SK-N-SH (cell line): ENCODE data around the gene ZNF469. TPM values are rescaled to one million over a fixed set of nuclear protein-coding genes. Genes with fewer than 3 reads are reported as not detected.

Source experiments
- CTCF ChIA-PET: fragments of 300-600, 350-600 bp; formaldehyde crosslinking; extraction: SDS; loops from one replicate; lab custom pipeline; 2021; lab: Yijun Ruan, JAX
- POLR2A ChIA-PET: fragments of 350-600 bp; sonication (Branson Sonifier 250); formaldehyde crosslinking; extraction: SDS; loops from one replicate; lab custom pipeline; 2020; ENCODE audit warnings: antibody characterized with exemption, inconsistent platforms; lab: Yijun Ruan, JAX
- DNase-seq: peaks from one replicate; pipeline ENCODE4 v3.0.0; 2012
- H2AFZ ChIP-seq: fragments of 200-600 bp; sonication (generic); 2 replicates; pipeline ENCODE4 v1.8.1; 2016; ENCODE audit warnings: antibody characterized with exemption, mild to moderate bottlenecking, low read depth
- H3F3A ChIP-seq: fragments of 200-600 bp; sonication (generic); replicated peaks from 2 replicates; pipeline ENCODE3; 2016; ENCODE audit warnings: antibody characterized with exemption, mild to moderate bottlenecking; ENCODE audit not compliant: insufficient read depth
- H3K27ac ChIP-seq, 2 experiments: fragments of 200-500 bp in 1 of 2; fragments of 200-600 bp in 1 of 2; sonication (Bioruptor generic) in 1 of 2; sonication (generic), shearing (Covaris generic) in 1 of 2; 2 replicates each; pipeline versions ENCODE4 v1.5.1 to v1.6.1; 2014 to 2016; ENCODE audit warnings: low read depth in 2 of 2, inconsistent platforms in 1 of 2, low read length in 1 of 2, mild to moderate bottlenecking in 1 of 2, mixed read lengths in 1 of 2
- H3K27me3 ChIP-seq: fragments of 200-600 bp; sonication (generic), shearing (Covaris generic); 2 replicates; pipeline ENCODE4 v1.6.1; 2016; ENCODE audit warnings: mixed run types; ENCODE audit not compliant: insufficient read depth
- H3K36me3 ChIP-seq, 2 experiments: fragments of 200-500 bp in 1 of 2; fragments of 200-600 bp in 1 of 2; sonication (Bioruptor generic) in 1 of 2; sonication (generic) in 1 of 2; replicated peaks in 1 of 2; 2 replicates each; pipeline versions ENCODE3 to v1.5.1; 2014 to 2016; ENCODE audit warnings: low read length in 1 of 2, mild to moderate bottlenecking in 1 of 2; ENCODE audit not compliant: insufficient read depth in 2 of 2, control insufficient read depth in 1 of 2
- H3K4me1 ChIP-seq, 2 experiments: fragments of 200-500 bp in 1 of 2; fragments of 200-600 bp in 1 of 2; sonication (Bioruptor generic) in 1 of 2; sonication (generic), shearing (Covaris generic) in 1 of 2; 2 replicates each; pipeline versions ENCODE4 v1.5.1 to v1.6.1; 2014 to 2016; ENCODE audit warnings: low read depth in 1 of 2, low read length in 1 of 2, mixed run types in 1 of 2; ENCODE audit not compliant: insufficient read depth in 2 of 2, control insufficient read depth in 1 of 2
- H3K4me2 ChIP-seq: fragments of 200-600 bp; sonication (generic), shearing (Covaris generic); 2 replicates; pipeline ENCODE4 v1.6.1; 2017; ENCODE audit warnings: mixed run types
- H3K4me3 ChIP-seq, 2 experiments: fragments of 200-500 bp in 1 of 2; fragments of 200-600 bp in 1 of 2; sonication (Bioruptor generic) in 1 of 2; sonication (generic), shearing (Covaris generic) in 1 of 2; 2 replicates each; pipeline versions ENCODE4 v1.5.1 to v1.8.1; 2014 to 2016; ENCODE audit warnings: low read depth in 2 of 2, inconsistent platforms in 1 of 2, low read length in 1 of 2, mild to moderate bottlenecking in 1 of 2, mixed read lengths in 1 of 2, moderate library complexity in 1 of 2
- H3K79me2 ChIP-seq: fragments of 200-600 bp; sonication (generic); 2 replicates; pipeline ENCODE4 v1.8.1; 2017; ENCODE audit warnings: mild to moderate bottlenecking; ENCODE audit not compliant: insufficient read depth
- H3K9ac ChIP-seq: fragments of 200-600 bp; sonication (generic); 2 replicates; pipeline ENCODE4 v1.6.1; 2017; ENCODE audit warnings: mixed run types
- H3K9me2 ChIP-seq: fragments of 200-600 bp; sonication (generic); 2 replicates; pipeline ENCODE4 v1.6.1; 2017; ENCODE audit warnings: mixed run types
- H3K9me3 ChIP-seq: fragments of 200-600 bp; sonication (generic); 2 replicates; pipeline ENCODE4 v1.6.1; 2017; ENCODE audit warnings: mixed run types, mild to moderate bottlenecking, moderate library complexity
- H4K20me1 ChIP-seq: fragments of 200-600 bp; sonication (generic); 2 replicates; pipeline ENCODE4 v1.6.1; 2017; ENCODE audit warnings: mild to moderate bottlenecking, mixed run types; ENCODE audit not compliant: insufficient read depth
- CHD2 ChIP-seq: fragments of 150-350 bp; IDR thresholded peaks from 2 replicates; pipeline ENCODE4 v1.6.1; 2018; ENCODE audit warnings: low read length; ENCODE audit not compliant: partially characterized antibody
- ELF1 ChIP-seq: IDR thresholded peaks from 2 replicates; pipeline ENCODE4 v1.4.0; 2012
- FOXJ3 ChIP-seq: sonication (generic); formaldehyde crosslinking; IDR thresholded peaks from 2 replicates; pipeline ENCODE4 v1.5.1; 2020; ENCODE audit warnings: mild to moderate bottlenecking, missing genetic modification reagents
- FOXM1 ChIP-seq: IDR thresholded peaks from 2 replicates; pipeline ENCODE4 v1.4.0; 2012; ENCODE audit warnings: low read depth, mild to moderate bottlenecking
- GABPA ChIP-seq: IDR thresholded peaks from 2 replicates; pipeline ENCODE4 v1.4.0; 2012; ENCODE audit warnings: low read depth, mild to moderate bottlenecking
- JUND ChIP-seq: IDR thresholded peaks from 2 replicates; pipeline ENCODE4 v1.4.0; 2012
- MXI1 ChIP-seq: IDR thresholded peaks from 2 replicates; pipeline ENCODE4 v1.6.1; 2012; ENCODE audit warnings: mild to moderate bottlenecking, low read depth, low read length, improper control_type of control experiment
- NFIC ChIP-seq: IDR thresholded peaks from 2 replicates; pipeline ENCODE4 v1.4.0; 2012; ENCODE audit warnings: borderline replicate concordance
- RAD21 ChIP-seq: IDR thresholded peaks from 2 replicates; pipeline ENCODE4 v1.6.1; 2012; ENCODE audit warnings: mild to moderate bottlenecking, low read length
- RCOR1 ChIP-seq: fragments of 150-350 bp; IDR thresholded peaks from 2 replicates; pipeline ENCODE4 v1.6.1; 2017; ENCODE audit warnings: antibody characterized with exemption, low read length
- RXRA ChIP-seq: IDR thresholded peaks from 2 replicates; pipeline ENCODE4 v1.4.0; 2012; ENCODE audit warnings: low read depth, mild to moderate bottlenecking, borderline replicate concordance
- SIN3A ChIP-seq: IDR thresholded peaks from 2 replicates; pipeline ENCODE4 v1.6.1; 2012; ENCODE audit warnings: low read depth, mild to moderate bottlenecking, low read length, moderate library complexity, borderline replicate concordance
- SMC3 ChIP-seq: IDR thresholded peaks from 2 replicates; pipeline ENCODE4 v1.6.1; 2012; ENCODE audit warnings: low read depth, low read length, improper control_type of control experiment
- TAF1 ChIP-seq: IDR thresholded peaks from 2 replicates; pipeline ENCODE4 v1.6.1; 2012; ENCODE audit warnings: low read depth, mild to moderate bottlenecking, low read length, moderate library complexity, borderline replicate concordance
- TCF12 ChIP-seq: IDR thresholded peaks from 2 replicates; pipeline ENCODE4 v1.4.0; 2012
- TEAD4 ChIP-seq: IDR thresholded peaks from 2 replicates; pipeline ENCODE4 v1.4.0; 2012; ENCODE audit warnings: mild to moderate bottlenecking, borderline replicate concordance; ENCODE audit not compliant: insufficient read depth
- WGBS: methylation state at CpG from one replicate; pipeline ENCODE4 v1.1.6; 2017; ENCODE audit warnings: low lambda C conversion rate; 5-methylcytosine and 5-hydroxymethylcytosine counted together
- polyA plus RNA-seq, 3 experiments: library from polyadenylated mRNA; depleted of rRNA; stranded (reverse); fragments of >200 nt; gene quantifications; 2 replicates each; pipeline ENCODE4 v1.2.3, GENCODE V29; 2012
- TF ChIP-seq, protein P1 (sequence below): IDR thresholded peaks from 2 replicates; pipeline ENCODE4 v1.4.0; 2012; ENCODE audit warnings: low read depth, borderline replicate concordance
- TF ChIP-seq, protein P2 (sequence below): fragments of 150-350 bp; IDR thresholded peaks from 2 replicates; pipeline ENCODE4 v1.6.1; 2017; ENCODE audit warnings: antibody characterized with exemption, low read length, low read depth, borderline replicate concordance
- TF ChIP-seq, protein P3 (sequence below): IDR thresholded peaks from 2 replicates; pipeline ENCODE4; 2012

The ZNF469 gene
- polyA plus RNA-seq, 1 of the 3 experiments (the other 2 are of a cell fraction), result 0.56 TPM

DNA sequence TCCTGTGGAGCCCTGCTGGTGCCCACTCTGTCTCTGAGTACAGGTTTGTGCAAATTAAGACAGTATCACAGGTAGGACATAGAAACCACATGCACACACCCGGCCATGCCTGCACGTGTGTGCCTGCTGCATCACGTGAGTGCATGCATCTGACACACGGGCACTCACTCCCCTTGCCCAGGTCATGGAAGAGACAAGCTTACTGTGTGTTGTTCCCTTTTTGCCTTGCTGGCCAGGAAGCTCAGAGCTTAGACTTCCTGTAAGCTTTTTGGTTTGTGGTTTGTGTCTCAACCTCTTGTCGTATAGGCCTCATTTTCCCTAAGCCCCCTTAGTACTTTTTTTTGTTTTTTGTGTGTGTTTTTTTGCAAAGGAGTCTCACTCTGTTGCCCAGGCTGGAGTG is 25.0 kb downstream of the ZNF469 start:
- 96% methylated on average over 5 of the region's 5 CpGs for WGBS
- Histone ChIP-seq H3K9ac (no peak overlapping the region), H3K79me2 (no peaks in the 10 kb centered on the region), H3K4me1 (peaks cover 0 to 44% of the 10 kb centered on the region in 2 experiments; a peak in 1 of 4 replicates), H3K4me2 (no peak overlapping the region), H3K36me3 (no peaks in the 10 kb centered on the region), H3F3A (no peaks in the 10 kb centered on the region), H2AFZ (no peak overlapping the region), H3K27me3 (no peaks in the 10 kb centered on the region), H3K27ac (no peak overlapping the region), H4K20me1 (0 out of 2 replicates have a peak, but pooled peaks cover 22% of the 10 kb centered on the region), H3K9me2 (no peaks in the 10 kb centered on the region), H3K9me3 (no peaks in the 10 kb centered on the region), H3K4me3 (no peak overlapping the region)
- CTCF ChIA-PET, result no interaction called here
- no peak for DNase-seq
- POLR2A ChIA-PET, result no interaction called here
- TF ChIP-seq RXRA (no peak), CHD2 (no peak), TCF12 (no peak), NFIC (no peak), MXI1 (no peak), GABPA (no peak), JUND (no peak)
- TF ChIP-seq, protein P1, sequence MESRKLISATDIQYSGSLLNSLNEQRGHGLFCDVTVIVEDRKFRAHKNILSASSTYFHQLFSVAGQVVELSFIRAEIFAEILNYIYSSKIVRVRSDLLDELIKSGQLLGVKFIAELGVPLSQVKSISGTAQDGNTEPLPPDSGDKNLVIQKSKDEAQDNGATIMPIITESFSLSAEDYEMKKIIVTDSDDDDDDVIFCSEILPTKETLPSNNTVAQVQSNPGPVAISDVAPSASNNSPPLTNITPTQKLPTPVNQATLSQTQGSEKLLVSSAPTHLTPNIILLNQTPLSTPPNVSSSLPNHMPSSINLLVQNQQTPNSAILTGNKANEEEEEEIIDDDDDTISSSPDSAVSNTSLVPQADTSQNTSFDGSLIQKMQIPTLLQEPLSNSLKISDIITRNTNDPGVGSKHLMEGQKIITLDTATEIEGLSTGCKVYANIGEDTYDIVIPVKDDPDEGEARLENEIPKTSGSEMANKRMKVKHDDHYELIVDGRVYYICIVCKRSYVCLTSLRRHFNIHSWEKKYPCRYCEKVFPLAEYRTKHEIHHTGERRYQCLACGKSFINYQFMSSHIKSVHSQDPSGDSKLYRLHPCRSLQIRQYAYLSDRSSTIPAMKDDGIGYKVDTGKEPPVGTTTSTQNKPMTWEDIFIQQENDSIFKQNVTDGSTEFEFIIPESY, result no peak

DNA sequence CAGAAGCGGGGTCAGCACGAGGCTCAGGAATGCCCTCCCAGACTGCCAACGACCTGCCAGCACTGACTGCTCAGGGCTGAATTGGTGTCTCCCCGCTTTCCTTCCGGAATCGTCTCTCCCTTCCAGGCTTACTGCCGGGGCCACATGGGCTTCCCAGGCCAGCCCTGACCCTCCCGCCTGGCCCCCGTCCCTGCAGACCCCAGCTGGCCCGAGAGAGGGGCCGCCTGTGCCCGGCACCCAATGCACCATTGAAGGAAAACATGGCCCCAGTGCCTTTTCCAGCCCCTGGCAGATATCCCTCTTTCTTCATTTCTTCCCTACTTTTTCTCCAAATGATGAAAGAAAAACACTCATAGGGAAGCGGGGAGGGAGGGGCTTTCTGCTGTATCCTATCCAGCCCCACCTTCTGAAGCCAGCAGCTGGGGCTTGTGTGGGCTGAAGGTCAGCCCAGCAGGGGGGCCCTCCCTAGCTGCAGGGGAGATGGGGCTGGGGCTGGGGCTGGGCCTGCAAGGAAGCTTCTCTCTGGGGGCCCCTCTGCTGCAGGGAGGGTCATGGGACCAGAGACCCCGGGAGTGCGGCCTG is 25.9 kb downstream of the ZNF469 start:
- CTCF ChIA-PET, result no interaction called here
- Histone ChIP-seq H4K20me1 (0 out of 2 replicates have a peak, but pooled peaks cover 22% of the 10 kb centered on the region), H3K79me2 (no peaks in the 10 kb centered on the region), H3K9me3 (no peaks in the 10 kb centered on the region), H3K4me1 (peaks cover 0 to 43% of the 10 kb centered on the region in 2 experiments; a peak in 1 of 4 replicates), H3K4me2 (no peak overlapping the region), H3F3A (no peaks in the 10 kb centered on the region), H3K27ac (no peak overlapping the region), H3K27me3 (no peaks in the 10 kb centered on the region), H3K36me3 (no peaks in the 10 kb centered on the region), H2AFZ (no peak overlapping the region), H3K9ac (no peak overlapping the region), H3K4me3 (no peak overlapping the region), H3K9me2 (no peaks in the 10 kb centered on the region)
- no peak for DNase-seq
- POLR2A ChIA-PET, result no interaction called here
- WGBS, result 83% methylated on average over 13 of the region's 15 CpGs
- TF ChIP-seq SIN3A, result no peak
- no peak for TF ChIP-seq FOXJ3 (CRISPR knock-in tag)
- no peak for TF ChIP-seq ELF1
- TF ChIP-seq, protein P2, sequence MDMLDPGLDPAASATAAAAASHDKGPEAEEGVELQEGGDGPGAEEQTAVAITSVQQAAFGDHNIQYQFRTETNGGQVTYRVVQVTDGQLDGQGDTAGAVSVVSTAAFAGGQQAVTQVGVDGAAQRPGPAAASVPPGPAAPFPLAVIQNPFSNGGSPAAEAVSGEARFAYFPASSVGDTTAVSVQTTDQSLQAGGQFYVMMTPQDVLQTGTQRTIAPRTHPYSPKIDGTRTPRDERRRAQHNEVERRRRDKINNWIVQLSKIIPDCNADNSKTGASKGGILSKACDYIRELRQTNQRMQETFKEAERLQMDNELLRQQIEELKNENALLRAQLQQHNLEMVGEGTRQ, result no peak
- TF ChIP-seq, protein P3, sequence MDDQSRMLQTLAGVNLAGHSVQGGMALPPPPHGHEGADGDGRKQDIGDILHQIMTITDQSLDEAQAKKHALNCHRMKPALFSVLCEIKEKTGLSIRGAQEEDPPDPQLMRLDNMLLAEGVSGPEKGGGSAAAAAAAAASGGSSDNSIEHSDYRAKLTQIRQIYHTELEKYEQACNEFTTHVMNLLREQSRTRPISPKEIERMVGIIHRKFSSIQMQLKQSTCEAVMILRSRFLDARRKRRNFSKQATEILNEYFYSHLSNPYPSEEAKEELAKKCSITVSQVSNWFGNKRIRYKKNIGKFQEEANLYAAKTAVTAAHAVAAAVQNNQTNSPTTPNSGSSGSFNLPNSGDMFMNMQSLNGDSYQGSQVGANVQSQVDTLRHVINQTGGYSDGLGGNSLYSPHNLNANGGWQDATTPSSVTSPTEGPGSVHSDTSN, result no peak
- TF ChIP-seq RAD21, result no peak
- TF ChIP-seq SMC3, result no peak
- no peak for TF ChIP-seq TEAD4
- no peak for TF ChIP-seq RCOR1
- TF ChIP-seq JUND, result no peak
- TF ChIP-seq FOXM1, result no peak
- no peak for TF ChIP-seq CHD2
- TF ChIP-seq GABPA, result no peak
- TF ChIP-seq TAF1, result no peak
